Measurements from ENCODE around the gene ZBTB5. TPM values are rescaled to one million over a fixed set of nuclear protein-coding genes. Genes with fewer than 3 reads are reported as not detected.
A peak's percentile ranks its signal among the peaks of the same experiment; 100 is the strongest.

ZBTB5 gene
- total RNA-seq, 1 experiment from 2014 or later = 9.1 TPM

- H2BK20ac ChIP-seq (ENCODE audit: low read depth, low read length, poor library complexity, severe bottlenecking) = no peak overlapping the region
- no peak overlapping the region for H4K91ac ChIP-seq (ENCODE audit: insufficient read length, low read depth, low read length)
- Mint-ChIP-seq H3K27me3 (ENCODE audit: low read depth) (no peaks in the 10 kb centered on the region; the same call in 1 of the 2 replicates), H3K27ac (peak overlapping the region; percentile 72 to 96 (median 91)), H3K4me1 (peaks cover 39 to 58% of the 10 kb centered on the region in 2 experiments), H3K9me3 (no peaks in the 10 kb centered on the region; a peak in 1 of 5 replicates), H3K4me3 (peak overlapping the region; percentile 4 to 41; a peak in 2 of 5 replicates), H3K36me3 (ENCODE audit: insufficient read depth in 1 of 3, low read depth in 3 of 3) (no peaks in the 10 kb centered on the region)
- WGBS (ENCODE audit: extremely low coverage, insufficient read length, low lambda C conversion rate) = no CpG with 5 or more reads among the region's 10 CpGs
- H3K79me2 ChIP-seq (ENCODE audit: insufficient read depth, low read length) = no peaks in the 10 kb centered on the region
- H3K27me3 ChIP-seq (ENCODE audit: insufficient read depth, low read length) = no peaks in the 10 kb centered on the region
- no peaks in the 10 kb centered on the region for H3K9me3 ChIP-seq (ENCODE audit: control insufficient read depth, low read depth, low read length)
- H2BK15ac ChIP-seq (ENCODE audit: low read depth, low read length) = no peak overlapping the region
- peak overlapping the region; percentile 19 for H3K18ac ChIP-seq (ENCODE audit: insufficient read length, low read depth, low read length)
- DNase-seq = peak; percentile 34
- no peaks in the 10 kb centered on the region for H3K23me2 ChIP-seq (ENCODE audit: insufficient read length, low read depth, low read length, poor library complexity, severe bottlenecking)
- H4K8ac ChIP-seq (replicated peaks; ENCODE audit: insufficient read length, low read depth, low read length) = no peak overlapping the region
- H4K20me1 ChIP-seq (ENCODE audit: control insufficient read depth, insufficient read depth, insufficient read length) = no peaks in the 10 kb centered on the region
- H3K27ac ChIP-seq (ENCODE audit: insufficient read length, low read depth, low read length) = no peak overlapping the region
- no peak overlapping the region for H3T11ph ChIP-seq (ENCODE audit: low read length)
- H2BK12ac ChIP-seq (ENCODE audit: insufficient read length, low read depth, low read length) = no peak overlapping the region
- H3K14ac ChIP-seq (ENCODE audit: insufficient read depth, low read length) = peak overlapping the region; percentile 4; the same call in 1 of the 2 replicates
- H3K4me1 ChIP-seq (ENCODE audit: insufficient read depth, low read length) = peaks cover 2% of the 10 kb centered on the region; the same call in 1 of the 2 replicates
- no peak overlapping the region for H3K9ac ChIP-seq (ENCODE audit: extremely low read depth, insufficient read length, low read length)
- no peak overlapping the region for H3K4ac ChIP-seq (ENCODE audit: low read depth, low read length)
- H2AK5ac ChIP-seq (ENCODE audit: insufficient read length, low read length) = no peak overlapping the region
- H2AFZ ChIP-seq (ENCODE audit: low read length) = no peak overlapping the region
- no peak overlapping the region for H3K23ac ChIP-seq (ENCODE audit: insufficient read length, low read depth, low read length)
- peak overlapping the region; percentile 13 for H3K4me2 ChIP-seq (ENCODE audit: insufficient read depth, insufficient read length, low read length)
- TF ChIP-seq CTCF (conservative IDR thresholded peaks at IDR 0.05) = no peak
- no peak overlapping the region for H2BK120ac ChIP-seq (ENCODE audit: low read depth, low read length, poor library complexity, severe bottlenecking)
- no peak overlapping the region for H2BK5ac ChIP-seq (ENCODE audit: insufficient read length, low read length)
- H4K5ac ChIP-seq (ENCODE audit: insufficient read length, low read depth, low read length) = no peak overlapping the region
- H3K56ac ChIP-seq (ENCODE audit: insufficient read length, low read depth, low read length) = no peak overlapping the region
- H3K79me1 ChIP-seq (ENCODE audit: insufficient read depth, low read depth, low read length, poor library complexity, severe bottlenecking) = no peaks in the 10 kb centered on the region
Observed at GRCh38 chr9:37414503-37414943, 50.7 kb downstream of the ZBTB5 start.

Measured in H9 (cell line).